LNCAP (cell line): ENCODE measurements around the gene ELMO1.
A peak's percentile ranks its signal among the peaks of the same experiment; 100 is the strongest.

Source experiments
- CTCF ChIP-seq: fragments of 450-650 bp; IDR thresholded peaks from 2 replicates; pipeline ENCODE4 v1.5.1; 2017; ENCODE audit warnings: mild to moderate bottlenecking

The ELMO1 gene

GRCh38 chr7:37448636-37449361 is at the start of gene ELMO1:
Gene ELMO1, minus strand, starts transcription at chr7:37448864. Its CDS starts 106,174 bp downstream, at chr7:37342690.
- TF ChIP-seq CTCF = peak; percentile 40; the same call in 1 of the 2 replicates

- TF ChIP-seq CTCF = no peak
Observed at GRCh38 chr7:37497576-37497975, 48.9 kb upstream of the ELMO1 start.

GRCh38 chr7:37495574-37496184 is 47.0 kb upstream of the ELMO1 start:
- TF ChIP-seq CTCF = peak; percentile 72

GRCh38 chr7:37494926-37495325 is 46.3 kb upstream of the ELMO1 start:
- TF ChIP-seq CTCF = no peak

GRCh38 chr7:37493810-37494209 is 45.1 kb upstream of the ELMO1 start:
- TF ChIP-seq CTCF = no peak

GRCh38 chr7:37493123-37493522 is 44.5 kb upstream of the ELMO1 start:
- no peak for TF ChIP-seq CTCF

- no peak for TF ChIP-seq CTCF
Observed at GRCh38 chr7:37491919-37492694, 43.4 kb upstream of the ELMO1 start.
